Stimulated activated CD4-positive, alpha-beta T cell treated with anti-CD3 and anti-CD28 coated beads, Interleukin-1b, Interleukin-23, amount 100 ng/mL, for 48 hours (primary cell): ENCODE measurements around the gene MRPL43.
A peak's percentile ranks its signal among the peaks of the same experiment; 100 is the strongest.

Experiments used
- DNase-seq: peaks from one replicate; pipeline ENCODE4 v3.0.0-alpha.2; 2020

Gene MRPL43

DNA sequence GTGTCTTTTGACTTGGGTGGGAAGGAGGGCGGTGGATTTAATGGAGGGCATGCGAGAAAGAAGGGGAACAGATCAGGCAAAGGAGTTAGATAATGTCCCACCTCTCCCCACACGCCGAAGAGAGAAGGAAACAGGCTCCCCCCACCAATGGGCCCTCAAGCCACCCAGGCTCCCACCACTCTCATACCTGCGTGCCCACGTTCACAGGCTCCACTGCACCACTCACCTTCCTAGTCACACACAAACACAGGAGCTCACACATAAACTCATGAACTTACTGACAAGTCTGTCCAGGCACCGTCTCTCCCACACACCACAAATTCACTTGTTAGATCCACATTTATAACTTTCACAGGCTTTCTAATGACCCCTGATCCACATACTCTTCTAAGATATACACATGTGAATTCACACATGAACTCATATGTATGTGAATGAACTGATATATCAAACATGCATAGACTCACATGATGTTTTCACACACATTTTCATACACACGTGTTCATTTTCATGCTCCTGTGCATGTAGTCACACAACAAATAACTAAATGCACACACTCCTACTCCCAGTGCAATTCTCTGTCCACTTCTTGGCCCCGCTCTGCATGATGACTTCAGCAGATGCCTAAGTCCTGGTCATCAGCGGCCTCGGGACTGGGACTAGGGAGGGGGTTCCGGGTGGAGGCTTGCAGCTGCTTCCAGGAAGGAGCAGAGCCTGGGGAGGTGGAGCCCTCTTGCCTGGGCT lies 13.8 kb upstream of the MRPL43 start:
- no peak for DNase-seq

DNA sequence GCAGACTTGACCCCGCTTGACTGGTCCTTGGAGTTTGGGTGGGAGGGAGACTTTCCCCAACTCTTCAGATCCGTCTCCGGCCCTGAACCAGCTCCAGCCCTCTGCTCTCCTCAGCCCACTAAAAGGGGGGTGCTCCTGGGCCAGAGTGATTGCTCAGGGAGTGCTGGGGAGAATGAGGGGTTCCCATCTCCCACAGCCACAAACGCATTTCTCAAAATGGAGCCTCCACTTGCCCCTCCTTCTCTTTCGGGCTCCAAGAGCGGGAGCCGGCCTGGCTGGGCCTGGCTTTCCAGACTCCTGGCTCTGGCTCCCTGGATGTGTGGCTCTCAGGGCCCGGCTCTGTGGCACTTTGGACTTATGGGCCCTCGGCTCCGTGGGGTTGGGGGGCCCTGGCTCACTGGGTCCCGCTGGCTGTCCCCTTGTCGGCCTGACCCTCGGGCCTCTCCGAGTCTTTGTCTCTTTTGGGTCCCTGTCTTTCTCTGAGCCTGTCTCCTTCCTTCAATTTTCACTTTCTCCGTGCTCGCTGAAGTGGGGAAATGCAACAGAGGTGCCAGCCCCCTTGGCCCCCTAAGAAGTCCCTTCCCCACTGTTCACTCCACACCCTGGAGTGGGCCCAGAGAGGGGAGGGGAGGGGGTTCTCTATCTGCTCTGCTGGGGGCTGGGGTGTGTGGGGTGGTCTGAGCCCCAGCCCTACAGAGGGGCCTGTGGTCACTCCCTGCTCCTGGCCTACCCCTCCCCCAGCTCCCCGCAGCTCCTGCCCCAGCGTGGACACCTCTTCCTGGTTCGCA lies 13.0 kb upstream of the MRPL43 start:
- DNase-seq: no peak

DNA sequence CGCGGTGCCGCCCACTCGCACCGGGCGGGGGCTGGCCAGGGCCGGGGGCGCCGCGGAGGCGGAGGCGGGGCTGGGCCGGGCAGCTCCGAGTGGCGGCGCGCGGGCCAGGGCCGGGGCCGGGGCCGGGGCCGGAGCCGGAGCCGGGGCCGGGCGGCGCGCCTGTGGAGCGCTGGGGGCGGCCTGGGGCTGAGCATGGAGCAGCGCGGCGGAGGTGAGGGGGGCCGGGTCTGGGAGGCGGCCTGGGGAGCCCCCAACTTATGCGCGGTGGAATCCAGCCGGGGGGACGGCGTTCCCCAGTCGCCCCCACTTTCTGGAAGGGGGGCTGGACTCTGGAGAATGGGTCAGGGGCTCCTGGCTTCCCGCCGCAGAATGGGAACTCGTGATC lies 12.4 kb upstream of the MRPL43 start, which contains the start of gene LZTS2:
LZTS2 (plus strand) TSS at position 67 of the 385 bp plus-strand sequence. CDS start 2,731 bp downstream, outside the sequence.
- no peak for DNase-seq

DNA sequence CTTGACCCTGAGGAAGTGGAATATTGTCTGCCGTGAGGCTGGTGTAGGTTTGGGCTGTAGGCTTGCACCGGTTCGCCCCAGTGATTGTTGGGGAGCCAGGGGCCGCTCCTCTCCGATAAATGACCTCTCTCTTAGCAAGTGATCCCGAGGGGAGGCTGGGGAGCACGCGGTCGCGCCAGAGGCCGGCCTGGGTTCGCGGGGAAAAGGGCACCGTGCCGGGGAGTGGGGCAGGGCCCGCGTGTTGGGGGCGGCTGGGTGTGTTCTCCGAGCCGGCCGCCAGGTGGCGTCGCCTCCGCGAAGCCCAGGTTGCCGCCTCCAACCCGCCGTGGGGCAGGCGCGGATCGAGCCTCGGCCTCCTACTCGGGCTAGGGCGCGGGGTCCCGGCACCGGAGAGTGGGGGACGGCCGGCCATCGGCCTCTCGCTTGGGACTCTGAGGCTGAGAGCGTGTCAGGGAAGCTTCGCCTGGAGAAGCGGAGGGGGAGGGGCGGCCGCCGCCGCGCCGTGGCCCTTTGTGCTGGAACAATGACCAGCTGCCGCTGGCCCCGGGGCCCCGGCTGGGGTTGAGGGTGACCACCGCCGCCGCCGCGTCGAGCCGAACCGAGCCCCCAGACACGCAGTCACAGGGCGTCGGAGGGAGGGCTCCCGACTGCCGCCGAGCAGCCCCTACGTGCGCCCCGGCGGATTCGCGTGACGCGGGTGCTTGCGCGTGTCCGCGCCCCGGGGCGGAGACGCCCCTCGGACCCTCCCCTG lies 11.9 kb upstream of the MRPL43 start:
- DNase-seq: peak; percentile 75

DNA sequence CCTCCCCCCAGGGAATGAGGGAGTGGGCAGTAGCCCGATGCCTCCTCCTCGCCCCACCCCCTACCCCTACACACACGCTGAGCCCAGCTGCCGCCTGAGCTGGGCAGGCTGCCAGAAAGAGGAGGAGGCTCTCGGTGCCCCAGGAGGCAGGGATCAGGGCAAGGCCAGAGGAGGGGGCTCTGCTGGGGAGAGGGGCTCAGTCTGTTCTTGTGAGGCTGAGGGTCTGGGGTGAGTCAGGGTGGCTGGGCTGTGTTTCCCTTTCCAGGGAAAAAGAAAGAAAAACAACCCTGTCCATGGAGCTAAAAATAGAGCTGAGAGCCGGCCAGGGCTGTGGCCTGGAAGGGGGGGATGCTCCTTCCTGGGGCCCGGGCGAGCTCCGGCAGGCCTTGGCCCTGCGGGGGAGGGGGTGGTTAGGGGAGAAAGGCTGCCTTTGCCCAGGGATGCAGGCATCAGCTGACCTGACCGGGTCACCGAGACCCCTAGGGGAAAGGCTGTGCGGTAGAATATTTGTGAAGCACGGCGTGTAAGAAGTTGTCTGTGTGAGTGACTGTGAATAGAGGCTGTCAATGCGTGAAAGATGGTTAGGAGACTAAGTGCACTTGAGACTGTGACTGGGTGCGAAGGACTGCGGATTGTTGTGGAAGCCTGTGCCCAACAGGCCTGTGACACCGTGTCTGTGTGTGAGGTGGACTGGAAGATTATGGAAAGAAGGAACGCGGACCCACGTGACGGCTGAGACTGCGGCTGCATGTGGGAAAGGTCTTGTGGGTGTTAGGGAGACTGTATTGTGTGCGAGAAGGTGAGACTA lies 11.1 kb upstream of the MRPL43 start:
- DNase-seq: peak; percentile 64

DNA sequence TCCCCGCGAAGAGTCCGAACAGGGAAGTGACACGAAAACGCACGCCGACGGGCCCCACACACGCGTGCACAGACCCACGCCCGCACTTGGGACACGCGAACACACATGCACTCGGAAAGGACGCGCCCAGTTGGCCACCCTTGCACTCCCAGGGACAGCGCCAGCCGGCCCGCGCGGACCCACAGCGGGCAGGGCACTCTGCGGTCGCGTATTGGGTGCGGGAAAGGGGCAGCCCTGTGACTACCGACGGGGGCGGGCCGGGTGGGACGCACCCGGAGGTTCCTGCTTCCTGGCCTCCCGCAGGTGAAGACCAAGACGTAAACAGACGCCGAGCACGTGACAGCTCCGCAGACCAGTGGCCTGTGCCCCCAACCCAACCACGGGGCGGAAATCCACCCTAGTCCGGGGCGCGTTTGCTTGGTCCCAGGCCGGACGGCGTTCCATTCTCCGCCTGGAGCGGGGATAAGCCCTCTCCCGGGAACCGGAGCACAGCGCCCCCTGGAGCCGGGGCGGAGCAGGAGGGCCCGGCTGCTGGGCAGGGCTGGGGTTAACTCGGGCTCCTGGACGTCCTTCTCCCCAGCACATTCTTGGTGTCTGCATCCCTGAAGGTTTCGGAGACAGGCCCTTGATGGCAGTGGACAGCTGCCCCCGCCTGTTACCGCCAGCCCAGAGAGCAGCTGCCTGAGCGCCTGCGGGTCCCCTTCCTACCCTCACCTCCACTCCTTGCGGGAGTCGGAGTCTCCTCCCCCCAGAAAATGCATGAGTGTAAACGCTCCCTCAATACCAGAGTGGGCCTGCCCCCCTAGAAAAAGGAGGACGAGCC lies 10.3 kb upstream of the MRPL43 start:
- peak; percentile 68 for DNase-seq

DNA sequence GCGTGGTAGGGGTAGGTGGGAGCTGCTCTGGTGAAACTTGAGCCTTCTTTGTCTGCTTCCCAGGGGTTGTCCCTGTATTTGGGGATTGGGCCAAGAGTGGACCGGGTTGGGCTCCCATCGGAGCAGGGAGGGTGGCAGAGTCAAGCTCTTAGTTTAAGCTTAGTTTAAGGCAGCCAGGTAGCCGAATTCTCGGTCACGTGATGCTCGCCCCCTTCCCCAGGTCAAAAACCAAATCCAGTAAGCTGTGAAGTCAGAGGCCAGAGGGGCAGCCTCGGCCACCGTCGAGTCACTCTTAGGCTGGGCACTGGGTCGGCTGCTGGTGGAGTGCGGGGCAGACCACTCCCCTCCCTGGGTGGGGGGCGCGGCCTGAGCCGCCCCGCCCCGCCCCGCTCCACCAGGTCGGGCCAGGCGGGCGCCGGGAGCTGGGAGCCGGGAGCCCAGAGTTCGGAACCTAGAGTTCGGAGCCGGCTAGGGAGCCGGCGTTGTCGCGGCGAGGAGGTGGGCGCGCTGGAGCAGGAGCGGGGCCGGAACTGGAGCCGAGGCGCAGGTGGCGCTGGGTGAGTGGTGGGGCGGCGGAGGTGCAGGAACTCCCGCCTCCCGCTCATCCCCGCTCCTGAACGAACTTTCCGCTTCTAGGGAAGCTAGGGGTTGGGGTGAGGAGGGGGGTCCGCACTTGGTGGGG lies 9.5 kb upstream of the MRPL43 start:
- DNase-seq: peak; percentile 35

DNA sequence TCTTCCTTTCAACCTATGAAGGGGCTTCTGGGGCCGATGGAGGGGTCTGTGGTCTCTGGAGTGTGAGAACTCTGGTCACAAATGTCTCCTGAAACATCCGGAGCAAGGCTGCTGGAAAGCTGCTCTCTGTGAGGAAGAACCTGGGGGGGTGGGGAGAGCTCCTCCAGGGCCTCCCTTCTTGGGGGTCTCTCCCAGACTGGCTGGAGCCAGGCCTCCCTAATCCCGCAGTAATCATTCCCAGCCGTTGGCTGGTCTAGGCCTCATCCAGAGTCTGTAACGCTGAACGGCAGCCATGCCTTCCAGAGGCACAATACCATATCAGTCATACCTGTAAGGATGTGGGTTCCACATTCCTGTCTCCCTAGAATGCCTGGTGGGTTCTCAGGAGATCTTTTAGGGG lies 7.9 kb upstream of the MRPL43 start:
- DNase-seq: no peak

DNA sequence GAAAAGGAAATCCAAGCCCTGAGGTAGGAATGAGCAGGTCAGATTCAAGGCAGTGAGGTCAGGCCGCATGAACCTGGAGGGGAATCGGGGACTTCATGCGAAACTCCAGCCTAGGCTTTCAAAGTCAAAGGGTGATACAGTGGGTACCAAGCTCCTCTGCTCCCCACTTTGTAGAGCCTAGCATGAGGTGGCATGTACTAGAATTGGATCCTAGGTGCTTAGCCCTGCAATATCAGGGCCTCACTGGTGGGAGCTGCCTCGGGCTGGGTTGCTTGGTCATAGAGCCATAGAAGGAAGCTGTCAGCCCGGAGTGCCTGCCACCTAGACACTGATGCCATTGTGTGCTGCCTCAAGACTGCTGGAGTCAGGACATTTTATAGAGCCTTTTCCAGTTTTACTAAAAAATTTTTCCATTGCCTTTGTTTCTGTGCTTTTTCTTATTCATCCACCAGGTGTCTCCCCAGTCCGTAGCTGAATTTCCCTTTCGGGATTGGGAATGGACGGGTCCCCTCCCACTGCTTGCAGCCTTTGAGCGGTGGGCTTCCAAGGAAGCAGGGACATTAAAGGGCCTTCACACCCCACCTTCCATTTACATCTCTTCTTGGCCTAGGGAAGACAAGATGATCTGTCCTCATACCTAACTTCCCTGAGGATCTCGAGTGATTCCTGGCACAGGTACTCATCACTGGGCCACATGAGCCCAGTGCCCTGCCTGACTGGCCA lies 6.8 kb upstream of the MRPL43 start:
- no peak for DNase-seq

DNA sequence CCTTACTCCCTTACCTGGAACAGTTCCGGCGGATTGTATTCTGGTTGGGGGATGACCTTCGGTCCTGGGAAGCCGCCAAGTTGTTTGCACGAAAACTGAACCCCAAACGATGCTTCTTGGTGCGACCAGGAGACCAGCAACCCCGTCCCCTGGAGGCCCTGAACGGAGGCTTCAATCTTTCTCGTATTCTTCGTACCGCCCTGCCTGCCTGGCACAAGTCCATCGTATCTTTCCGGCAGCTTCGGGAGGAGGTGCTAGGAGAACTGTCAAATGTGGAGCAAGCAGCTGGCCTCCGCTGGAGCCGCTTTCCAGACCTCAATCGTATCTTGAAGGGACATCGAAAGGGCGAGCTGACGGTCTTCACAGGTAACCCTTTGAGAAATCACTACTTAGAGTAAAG lies 1.8 kb upstream of the MRPL43 start:
- no peak for DNase-seq

DNA sequence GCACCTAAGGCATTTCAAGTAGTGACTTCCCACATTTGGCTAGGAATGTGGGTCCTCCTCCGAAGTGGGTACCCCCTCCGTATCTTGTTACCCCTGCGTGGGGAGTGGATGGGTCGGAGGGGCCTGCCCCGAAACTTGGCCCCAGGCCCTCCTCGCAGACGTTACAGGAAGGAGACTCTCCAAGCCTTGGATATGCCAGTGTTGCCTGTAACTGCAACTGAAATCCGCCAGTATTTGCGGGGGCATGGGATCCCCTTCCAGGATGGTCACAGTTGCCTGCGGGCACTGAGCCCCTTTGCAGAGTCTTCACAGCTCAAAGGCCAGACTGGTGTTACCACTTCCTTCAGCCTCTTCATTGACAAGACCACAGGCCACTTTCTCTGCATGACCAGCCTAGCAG lies 869 bp upstream of the MRPL43 start:
- no peak for DNase-seq

DNA sequence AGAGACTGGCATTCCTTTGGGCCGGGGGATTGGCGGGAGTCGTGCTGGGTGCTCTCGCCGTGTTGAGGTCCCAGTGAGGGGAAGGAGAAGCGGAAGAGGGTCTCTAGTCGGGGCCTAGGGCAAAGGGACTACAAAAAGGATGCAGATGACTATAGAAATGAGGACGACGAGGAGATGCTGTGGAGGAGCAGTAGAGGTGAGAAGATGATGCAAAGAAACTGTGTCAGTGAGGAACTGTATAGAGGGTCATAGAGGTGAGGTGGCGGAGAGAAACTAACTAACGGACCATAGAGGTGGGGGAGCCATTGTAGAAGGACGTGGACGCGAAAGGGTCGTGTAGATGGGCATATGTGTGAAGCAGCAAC lies 370 bp upstream of the MRPL43 start:
- no peak for DNase-seq

DNA sequence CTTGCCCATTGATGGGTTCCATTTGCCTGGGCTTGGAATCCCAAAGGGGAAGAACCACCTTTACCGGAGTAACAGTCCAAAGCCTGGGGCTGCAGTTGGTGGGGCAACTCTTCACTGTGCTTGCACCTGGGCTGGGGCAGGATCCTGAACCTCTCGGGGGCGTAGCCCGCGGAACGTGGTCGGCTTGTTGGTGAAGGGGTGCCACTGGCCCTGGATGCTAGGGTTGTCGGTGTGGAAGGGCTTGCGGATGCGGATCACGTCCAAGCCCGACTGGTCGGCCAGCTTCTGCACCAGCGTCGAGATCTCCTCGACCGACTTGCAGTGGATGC lies 710 bp downstream of the MRPL43 start:
- DNase-seq: no peak

DNA sequence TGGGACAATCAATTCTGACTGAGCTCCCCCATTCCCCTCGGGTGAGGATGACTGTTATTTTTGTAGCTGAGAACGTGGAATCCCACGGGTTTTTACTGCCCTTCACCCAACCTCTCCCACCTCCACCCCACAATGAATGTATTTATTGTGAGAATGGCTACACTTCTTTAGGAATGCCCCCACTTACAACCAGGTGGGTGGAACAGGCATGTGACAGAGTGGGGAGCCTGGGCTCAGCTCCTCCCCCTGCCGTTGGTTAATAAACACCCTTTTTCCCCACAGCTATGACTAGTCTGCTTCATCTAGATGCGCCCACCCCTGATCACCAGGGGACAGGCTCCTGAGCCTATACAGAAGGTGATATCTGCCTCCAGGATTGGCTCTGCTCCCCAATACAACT lies 2.0 kb downstream of the MRPL43 start:
- DNase-seq: no peak

DNA sequence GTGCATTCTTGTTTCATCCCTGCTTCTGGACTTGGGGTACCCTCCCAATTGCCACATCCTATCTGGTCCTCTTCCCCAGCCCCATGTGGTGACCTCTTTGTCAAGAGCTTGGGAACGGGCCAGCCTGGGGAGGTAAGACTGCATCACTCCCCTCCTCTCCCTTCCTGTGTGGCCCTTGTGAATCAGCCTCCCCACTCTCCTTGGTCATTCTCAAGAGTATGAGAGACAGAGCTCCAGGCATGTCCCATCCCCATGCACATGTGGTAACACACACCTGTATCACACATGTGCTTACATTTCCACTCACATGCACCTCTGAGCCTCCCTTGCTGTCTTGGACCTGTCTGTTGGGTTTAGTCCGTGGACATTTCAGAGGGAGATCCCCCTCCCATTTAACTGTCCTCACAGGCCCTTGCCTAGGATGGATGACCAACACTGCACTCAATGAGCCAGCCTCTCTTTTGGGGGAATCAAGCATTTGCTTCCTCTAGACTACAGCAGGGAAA lies 2.6 kb downstream of the MRPL43 start:
- no peak for DNase-seq

DNA sequence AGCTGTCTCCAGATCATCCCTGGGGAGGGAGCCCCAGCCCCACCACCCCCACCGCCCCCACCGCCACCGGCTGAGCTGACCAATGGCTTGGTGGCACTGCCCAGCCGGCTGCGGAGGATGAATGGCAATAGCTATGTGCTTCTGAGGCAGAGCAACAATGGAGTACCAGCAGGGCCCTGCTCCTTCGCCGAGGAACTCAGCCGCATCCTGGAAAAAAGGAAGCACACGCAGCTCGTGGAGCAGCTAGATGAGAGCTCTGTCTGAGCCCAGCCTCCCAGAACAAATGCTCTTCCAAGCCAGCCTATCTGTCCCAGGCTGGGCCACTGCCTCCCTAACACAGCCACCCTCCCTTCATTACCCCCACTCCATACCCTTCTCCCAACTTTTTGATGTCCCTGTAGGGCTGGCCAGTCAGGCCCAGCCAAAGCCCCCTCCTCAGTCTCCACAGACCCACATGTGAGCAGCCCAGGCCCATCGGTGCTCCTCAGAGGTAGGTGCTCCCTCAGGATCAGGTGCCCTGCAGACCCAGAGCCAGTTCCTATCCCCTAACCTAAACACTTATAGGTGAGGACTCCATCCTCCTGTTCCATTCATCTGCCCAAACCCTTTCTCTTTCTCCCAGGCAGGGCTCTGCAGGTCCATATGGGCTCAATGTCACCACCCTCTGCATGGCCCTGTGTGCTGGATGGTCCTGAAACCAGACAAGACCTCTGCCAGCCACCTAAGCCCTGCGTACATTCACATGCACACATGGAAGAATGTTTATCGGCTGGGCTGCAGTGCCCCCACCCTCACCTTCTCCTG lies 3.2 kb downstream of the MRPL43 start:
- no peak for DNase-seq

DNA sequence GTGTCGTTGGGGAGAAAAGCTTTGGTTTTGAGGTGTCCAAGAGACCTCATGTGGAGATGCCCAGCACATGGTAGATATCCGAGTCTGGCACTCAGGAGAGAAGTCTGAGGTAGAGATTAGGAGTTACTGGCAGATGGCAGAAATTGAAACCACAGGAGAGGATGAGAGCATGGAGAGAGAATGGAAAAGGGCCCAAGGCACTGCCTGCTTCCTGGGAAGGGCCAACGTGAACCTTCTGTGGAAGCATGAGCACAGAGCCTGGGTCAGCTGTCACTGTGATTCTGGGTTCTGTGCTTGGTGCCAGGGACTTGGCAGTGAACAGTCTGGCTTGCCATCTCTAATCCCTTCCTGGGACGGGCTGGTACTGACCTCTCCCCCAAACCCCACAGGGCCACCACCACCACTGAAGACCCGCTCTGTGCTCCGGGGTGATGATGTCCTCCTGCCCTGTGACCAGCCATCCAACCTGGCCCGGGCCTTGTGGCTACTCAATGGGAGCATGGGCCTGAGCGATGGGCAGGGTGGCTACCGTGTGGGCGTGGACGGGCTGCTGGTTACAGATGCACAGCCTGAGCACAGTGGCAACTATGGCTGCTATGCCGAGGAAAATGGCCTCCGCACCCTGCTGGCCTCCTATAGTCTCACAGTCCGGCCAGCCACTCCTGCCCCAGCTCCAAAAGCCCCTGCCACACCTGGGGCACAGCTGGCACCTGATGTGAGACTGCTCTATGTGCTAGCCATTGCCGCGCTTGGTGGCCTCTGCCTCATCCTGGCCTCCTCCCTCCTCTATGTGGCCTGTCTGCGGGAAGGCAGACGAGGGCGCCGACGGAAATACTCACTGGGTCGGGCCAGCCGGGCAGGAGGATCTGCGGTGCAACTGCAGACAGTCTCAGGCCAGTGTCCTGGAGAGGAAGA lies 4.1 kb downstream of the MRPL43 start:
- DNase-seq: no peak

DNA sequence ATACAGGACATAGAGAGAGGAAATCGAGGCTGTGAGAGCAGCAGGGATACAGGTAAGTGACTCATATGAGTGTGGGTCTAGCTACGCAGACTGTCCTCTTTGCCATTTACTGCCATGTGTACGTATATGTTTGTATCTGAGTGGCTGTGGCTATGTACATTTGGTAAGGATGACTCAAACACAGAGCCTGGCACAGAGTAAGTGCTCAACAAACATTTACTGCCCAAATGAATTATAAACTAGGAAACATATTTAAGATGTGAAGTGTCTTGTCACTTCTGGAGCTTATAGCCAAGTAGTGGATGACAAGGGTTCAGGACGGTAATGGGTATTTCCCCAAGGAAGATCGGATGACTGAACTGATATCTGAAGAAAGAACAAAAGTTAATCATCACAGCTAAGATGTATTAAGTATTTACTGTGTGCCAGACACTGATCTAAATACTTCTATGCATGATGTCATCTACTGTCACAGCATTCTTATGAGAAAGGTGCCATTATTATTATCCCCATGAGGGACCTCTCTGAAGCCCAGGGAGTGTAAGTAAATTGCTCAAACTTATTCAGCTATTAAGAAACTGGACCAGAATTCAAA lies 6.0 kb downstream of the MRPL43 start:
- no peak for DNase-seq
